GM21723 (cell line): ENCODE measurements around the gene PLA2G2E.
"Not testable (repeated sequence)": the region's sequence is repeated elsewhere in the genome, so short reads cannot be mapped to it uniquely, and the experiment has no call there.

Source experiments
- ATAC-seq: cut with Tn5 transposase; IDR thresholded peaks from one replicate; pipeline ENCODE4 v1.9.1; 2021; ENCODE audit warnings: mild to moderate bottlenecking, moderate library complexity; ENCODE audit not compliant: unreplicated experiment

PLA2G2E gene

GRCh38 chr1:19932866-19933265 lies 9.4 kb upstream of the PLA2G2E start:
- ATAC-seq = no peak

- not testable (repeated sequence) for ATAC-seq
These were observed 3.7 kb upstream of the PLA2G2E start for GRCh38 chr1:19927130-19927421.

- no peak for ATAC-seq
These were observed 3.1 kb upstream of the PLA2G2E start for GRCh38 chr1:19926296-19927129.

DNA sequence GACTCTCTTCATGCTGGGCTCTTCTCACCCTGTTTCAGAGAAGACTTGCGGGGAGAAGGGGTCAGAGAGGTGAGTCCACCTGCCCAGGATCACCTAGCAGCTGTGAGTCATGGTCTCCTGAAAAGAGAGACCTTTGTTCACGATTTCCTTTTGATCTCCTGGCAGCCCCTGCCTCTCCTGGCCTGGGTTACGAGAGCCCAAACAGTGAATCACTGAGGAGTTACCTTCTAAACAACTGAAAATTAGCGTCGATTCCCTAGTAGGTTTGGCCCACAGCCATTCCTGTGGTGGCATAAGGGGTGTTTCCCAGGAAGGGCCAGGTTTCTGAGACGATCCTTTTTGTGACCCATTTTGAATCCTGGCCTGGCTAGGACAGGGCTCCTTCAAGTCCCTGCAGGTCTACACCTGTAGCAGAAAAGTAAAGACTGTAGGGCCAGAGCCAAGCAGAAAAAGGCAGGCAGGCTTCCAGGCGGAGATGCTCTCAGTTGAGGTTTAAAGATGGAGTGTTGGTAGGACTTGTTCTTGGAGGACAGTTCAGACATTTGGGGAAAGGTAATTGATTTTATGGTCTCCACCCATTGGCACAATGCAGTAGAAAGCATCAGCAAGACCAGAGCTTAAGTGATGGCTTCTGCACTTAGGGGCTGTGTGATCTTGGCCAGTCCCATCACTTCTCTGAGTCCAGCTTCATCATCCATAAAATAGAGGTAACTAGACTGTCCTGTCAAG lies 2.1 kb upstream of the PLA2G2E start:
- ATAC-seq = no peak

DNA sequence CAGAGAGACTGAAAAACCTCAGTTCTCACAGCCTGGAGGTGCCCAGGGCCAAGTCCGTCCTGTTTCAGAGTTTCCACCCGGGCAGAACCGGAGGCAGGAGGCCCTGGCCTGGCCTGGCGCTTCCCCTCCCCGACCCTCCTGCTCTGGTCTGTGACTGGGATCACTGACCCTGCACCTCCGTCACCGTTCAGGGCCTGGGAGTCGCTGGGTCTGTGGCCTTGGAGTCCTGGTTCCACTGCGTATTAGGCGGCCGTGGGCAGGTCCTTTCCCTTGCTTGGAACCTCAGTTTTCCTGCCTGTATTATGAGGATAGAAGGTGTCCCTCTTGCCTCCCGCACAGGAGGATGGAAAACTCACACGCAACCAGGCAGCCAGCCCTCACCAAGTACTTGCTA lies 533 bp upstream of the PLA2G2E start:
- ATAC-seq = no peak

DNA sequence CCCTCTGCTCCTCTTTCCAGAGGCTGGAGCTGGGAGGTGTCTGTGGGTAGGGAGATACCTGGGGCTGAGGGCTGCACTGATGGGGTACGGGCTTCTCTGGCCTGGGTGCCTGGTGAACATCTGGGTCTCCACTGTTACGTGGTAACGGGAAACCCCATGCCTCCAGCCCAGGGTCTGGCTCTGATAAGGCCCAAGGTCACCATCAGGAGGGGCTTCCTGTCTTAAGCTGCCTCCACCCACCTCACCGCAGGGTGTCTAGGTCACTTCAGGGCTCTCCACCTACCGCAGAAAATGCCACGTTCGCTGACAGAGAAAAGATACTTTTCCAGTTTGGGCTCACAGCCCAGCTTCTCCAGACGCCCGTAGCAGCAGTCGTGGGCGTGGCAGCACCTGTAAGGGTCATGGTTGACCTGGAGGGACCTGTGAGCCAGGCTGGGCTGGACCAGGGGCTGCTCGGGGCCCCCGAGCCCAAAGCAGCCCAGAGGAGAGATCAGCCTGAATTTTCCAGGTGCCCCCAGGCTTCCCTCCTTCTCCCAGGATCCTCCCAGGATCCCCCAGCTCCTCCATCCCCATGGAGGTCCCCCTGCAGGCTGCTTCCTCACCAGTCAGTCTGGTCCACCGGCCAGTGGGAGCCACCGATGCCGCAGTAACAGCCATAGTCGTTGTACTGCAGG lies 1.3 kb downstream of the PLA2G2E start:
- ATAC-seq = no peak

GRCh38 chr1:19921310-19921709 lies 2.1 kb downstream of the PLA2G2E start:
- ATAC-seq = no peak

- no peak for ATAC-seq
These were observed 3.2 kb downstream of the PLA2G2E start for GRCh38 chr1:19920132-19920710.

DNA sequence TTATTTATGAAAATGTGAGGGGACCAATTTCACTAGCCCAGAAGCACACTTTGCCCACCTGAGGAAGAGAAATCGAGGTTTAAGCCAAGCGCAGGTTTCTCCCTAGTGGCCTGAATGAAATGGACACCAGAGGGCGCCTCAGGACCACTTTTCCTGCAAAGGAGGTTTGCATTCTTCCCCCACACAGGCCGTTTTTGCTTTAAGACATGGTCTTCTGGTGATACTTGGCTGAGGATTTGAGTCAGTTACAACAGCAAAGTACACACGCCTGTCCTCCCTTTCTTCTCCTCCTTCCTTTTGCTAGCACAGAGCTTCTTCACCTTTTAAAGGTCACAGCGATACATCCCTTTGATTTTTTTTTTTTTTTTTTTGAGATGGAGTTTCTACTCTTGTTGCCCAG lies 5.4 kb downstream of the PLA2G2E start:
- ATAC-seq = no peak

GRCh38 chr1:19910650-19911049 lies 12.8 kb downstream of the PLA2G2E start:
- no peak for ATAC-seq

GRCh38 chr1:19909971-19910370 lies 13.4 kb downstream of the PLA2G2E start:
- no peak for ATAC-seq

DNA sequence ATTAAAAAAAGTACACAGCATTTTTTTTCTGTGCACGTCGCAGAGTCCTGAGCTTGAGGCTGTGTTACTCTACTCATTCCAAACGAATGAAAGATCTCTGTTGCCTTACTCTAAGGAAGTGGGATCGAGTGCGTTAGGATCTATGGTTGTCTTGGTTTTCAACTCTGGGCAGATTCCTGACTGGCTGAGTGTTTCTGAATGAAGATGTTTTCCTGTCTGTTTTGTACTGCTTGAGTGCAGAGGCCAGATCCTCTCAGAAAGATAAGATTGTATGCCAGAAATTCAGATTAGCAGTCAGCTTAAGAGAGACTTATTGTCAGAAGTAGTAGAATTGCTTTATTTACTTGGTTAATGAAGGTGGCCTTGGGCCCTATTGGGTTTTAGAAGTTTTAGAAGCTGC lies 14.0 kb downstream of the PLA2G2E start:
- no peak for ATAC-seq

DNA sequence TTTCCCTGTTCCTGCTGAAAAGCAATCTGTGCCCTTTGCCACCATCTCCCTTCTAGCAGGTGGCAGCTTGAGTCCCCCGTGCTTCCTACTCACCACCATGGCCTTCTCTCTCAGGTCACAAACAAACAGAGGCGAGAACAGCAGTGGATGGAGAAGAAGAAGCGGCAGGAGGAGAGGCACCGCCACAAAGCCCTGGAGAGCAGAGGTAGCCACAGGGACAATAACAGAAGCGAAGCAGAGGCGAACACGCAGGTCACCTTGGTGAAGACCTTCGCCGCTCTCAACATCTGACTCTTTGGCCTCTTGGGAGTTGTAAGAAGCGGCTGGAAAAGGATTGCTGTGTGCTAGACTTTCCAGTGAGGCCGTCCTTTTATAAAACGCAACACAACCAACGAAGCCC lies 16.0 kb downstream of the PLA2G2E start:
- ATAC-seq = no peak

GRCh38 chr1:19903621-19904020 lies 19.8 kb downstream of the PLA2G2E start:
- ATAC-seq = no peak

DNA sequence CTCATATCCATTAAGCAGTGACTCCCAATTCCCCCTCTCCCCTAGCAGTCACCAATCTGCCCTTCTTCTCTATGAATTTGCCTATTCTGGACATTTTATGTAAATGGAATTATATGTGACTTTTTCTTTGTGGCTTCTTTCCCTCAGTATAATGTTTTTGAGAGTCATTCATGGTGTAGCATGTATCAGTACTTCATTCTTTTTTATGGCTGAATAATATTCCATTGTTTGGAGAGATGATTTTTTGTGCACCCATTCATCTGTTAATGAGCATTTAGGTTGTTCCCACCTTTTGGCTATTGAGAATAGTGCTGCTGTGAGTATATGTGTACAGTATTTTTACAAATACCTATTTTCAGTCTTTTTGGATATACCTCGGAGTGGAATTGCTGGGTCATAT lies 21.8 kb downstream of the PLA2G2E start:
- ATAC-seq = no peak

DNA sequence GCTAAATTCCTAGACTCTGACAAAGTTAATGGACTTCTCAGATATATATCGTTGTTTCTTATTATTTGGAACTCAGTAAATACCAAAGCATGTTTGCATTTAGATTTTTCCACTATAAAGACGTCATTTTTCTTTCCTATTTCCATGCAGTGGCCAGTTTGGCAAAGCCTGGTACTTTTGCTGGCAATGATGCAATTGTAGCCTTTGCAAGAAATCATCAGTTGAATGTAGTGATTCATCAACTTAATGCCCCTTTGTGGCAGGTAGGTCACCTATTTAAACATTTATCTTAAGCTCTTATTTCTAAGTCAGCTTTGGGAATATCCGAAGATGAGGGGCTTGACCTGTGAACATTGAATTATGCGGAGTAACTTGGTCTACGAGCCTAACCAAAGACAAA lies 29.2 kb downstream of the PLA2G2E start:
- ATAC-seq = no peak

DNA sequence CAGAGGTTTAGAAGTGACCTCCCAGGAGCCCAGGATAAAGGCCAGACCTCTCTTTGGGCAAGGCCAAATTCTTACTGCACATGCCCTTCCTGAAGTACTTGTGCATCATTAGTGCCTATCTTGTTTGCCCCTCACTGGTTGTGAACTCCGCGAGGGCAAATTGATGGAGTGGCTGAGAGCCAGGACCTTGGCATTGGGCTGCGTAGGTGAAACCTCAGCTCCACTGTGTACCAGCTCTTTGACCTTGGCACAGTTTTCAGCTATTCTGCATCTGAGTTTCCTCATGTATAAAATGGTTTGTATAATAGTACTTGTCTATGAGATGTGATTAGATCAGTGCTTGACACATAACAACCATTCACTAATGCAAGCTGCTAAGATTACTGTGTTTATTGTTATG lies 29.7 kb downstream of the PLA2G2E start:
- ATAC-seq = no peak

DNA sequence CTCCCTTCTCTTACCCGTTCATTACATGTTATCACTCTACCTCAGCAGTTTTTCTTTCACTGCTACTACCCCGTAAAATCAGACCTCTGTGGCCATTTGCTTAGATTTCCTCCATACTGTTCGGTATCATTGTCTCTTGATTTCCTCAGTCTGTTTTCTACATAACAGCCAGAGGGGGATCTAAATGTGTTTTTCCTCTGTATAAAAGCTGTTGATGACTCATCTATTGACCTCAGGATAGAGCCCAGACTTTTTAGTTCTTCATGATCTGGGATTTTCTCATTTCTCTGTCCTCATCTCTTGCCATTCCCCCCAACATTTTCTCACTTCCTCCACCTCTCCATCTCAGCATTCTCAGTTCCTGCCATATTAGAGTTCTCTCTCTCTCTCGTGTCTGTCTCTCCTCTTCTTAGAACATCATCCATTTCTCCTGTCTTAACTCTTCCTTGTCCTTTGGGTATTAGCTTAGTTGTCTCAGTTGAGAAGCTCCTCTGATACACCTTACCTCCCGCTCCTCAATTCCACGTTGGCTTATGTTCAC lies 30.7 kb downstream of the PLA2G2E start:
- no peak for ATAC-seq

- ATAC-seq = no peak
These were observed 31.3 kb downstream of the PLA2G2E start for GRCh38 chr1:19892129-19892528.

DNA sequence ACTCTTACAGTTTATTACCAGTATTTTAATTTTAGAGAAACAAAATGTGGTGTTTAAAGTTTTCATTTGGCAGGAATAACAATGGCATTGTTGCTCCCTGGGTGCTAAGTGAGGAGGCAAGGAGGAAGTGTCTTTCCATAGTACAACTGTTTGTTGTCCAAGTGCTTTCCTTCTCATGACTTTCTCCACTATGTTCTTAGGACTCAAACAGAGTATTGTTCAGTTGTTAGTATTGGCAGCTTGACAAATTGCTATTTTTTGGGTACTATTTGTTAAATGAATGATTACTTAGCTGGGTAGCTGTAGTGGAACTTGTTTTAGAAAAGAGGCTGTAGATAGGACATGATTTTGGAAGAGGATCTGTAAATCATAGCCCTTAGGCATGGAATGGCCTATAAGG lies 33.8 kb downstream of the PLA2G2E start:
- no peak for ATAC-seq

- ATAC-seq = no peak
These were observed 35.3 kb downstream of the PLA2G2E start for GRCh38 chr1:19888112-19888511.
